GM19455 (cell line): ENCODE data around the gene TUB.

Experiments
- ATAC-seq: cut with Tn5 transposase; IDR thresholded peaks from one replicate; pipeline ENCODE4 v1.9.1; 2021; ENCODE audit not compliant: unreplicated experiment

TUB gene

GRCh38 chr11:8105133-8105532, 24.1 kb downstream of the TUB start:
- ATAC-seq = no peak

GRCh38 chr11:8105666-8106065, 24.7 kb downstream of the TUB start:
- ATAC-seq = no peak

GRCh38 chr11:8106679-8107078, 25.7 kb downstream of the TUB start:
- ATAC-seq = no peak

- ATAC-seq = no peak
Observed at GRCh38 chr11:8107642-8108041, 26.6 kb downstream of the TUB start.

- ATAC-seq = no peak
Observed at GRCh38 chr11:8108421-8108820, 27.4 kb downstream of the TUB start.

GRCh38 chr11:8109675-8110074, 28.7 kb downstream of the TUB start:
- ATAC-seq = no peak

GRCh38 chr11:8110396-8110795, 29.4 kb downstream of the TUB start:
- no peak for ATAC-seq

- no peak for ATAC-seq
Observed at GRCh38 chr11:8111636-8112035, 30.6 kb downstream of the TUB start.

- no peak for ATAC-seq
Observed at GRCh38 chr11:8122173-8122764, 41.3 kb downstream of the TUB start.

GRCh38 chr11:8126649-8127289, 45.8 kb downstream of the TUB start:
- no peak for ATAC-seq

- ATAC-seq = no peak
Observed at GRCh38 chr11:8127447-8127846, 46.4 kb downstream of the TUB start.

GRCh38 chr11:8138526-8138925, 57.5 kb downstream of the TUB start:
- no peak for ATAC-seq

GRCh38 chr11:8149726-8150125, 68.7 kb downstream of the TUB start:
- ATAC-seq = no peak
